NOMO-1 treated with dmso at 0.1 percent for 144 hours (cell line): ENCODE results near the gene ARHGEF17.

Experiments used
- DNase-seq: peaks from one replicate; lab custom pipeline; 2025; ENCODE audit not compliant: unreplicated experiment; lab: John Stamatoyannopoulos, UW

ARHGEF17 gene

GRCh38 chr11:73379189-73379880 is 71.3 kb downstream of the ARHGEF17 start:
- no peak for DNase-seq

- no peak for DNase-seq
Measured at GRCh38 chr11:73380331-73380730, 72.3 kb downstream of the ARHGEF17 start.

- no peak for DNase-seq
Measured at GRCh38 chr11:73380897-73381410, 72.9 kb downstream of the ARHGEF17 start.

GRCh38 chr11:73381589-73381988 is 73.5 kb downstream of the ARHGEF17 start:
- no peak for DNase-seq

GRCh38 chr11:73382183-73382582 is 74.1 kb downstream of the ARHGEF17 start:
- DNase-seq = no peak

GRCh38 chr11:73382747-73383146 is 74.7 kb downstream of the ARHGEF17 start:
- no peak for DNase-seq

- DNase-seq = no peak
Measured at GRCh38 chr11:73383249-73384124, 75.4 kb downstream of the ARHGEF17 start.

GRCh38 chr11:73384125-73384441 is 76.0 kb downstream of the ARHGEF17 start:
- DNase-seq = no peak

GRCh38 chr11:73384531-73384871 is 76.4 kb downstream of the ARHGEF17 start:
- DNase-seq = no peak

GRCh38 chr11:73384872-73385689 is 77.0 kb downstream of the ARHGEF17 start:
- DNase-seq = peak; percentile 94

- peak; percentile 86 for DNase-seq
Measured at GRCh38 chr11:73386016-73386415, 77.9 kb downstream of the ARHGEF17 start.

GRCh38 chr11:73386546-73386945 is 78.5 kb downstream of the ARHGEF17 start:
- no peak for DNase-seq

GRCh38 chr11:73387594-73388264 is 79.7 kb downstream of the ARHGEF17 start:
- DNase-seq = no peak

GRCh38 chr11:73388265-73389133 is 80.4 kb downstream of the ARHGEF17 start:
- peak; percentile 60 for DNase-seq

- DNase-seq = no peak
Measured at GRCh38 chr11:73389134-73389525, 81.1 kb downstream of the ARHGEF17 start.

- no peak for DNase-seq
Measured at GRCh38 chr11:73389916-73390315, 81.8 kb downstream of the ARHGEF17 start.

GRCh38 chr11:73390601-73391565 is 82.8 kb downstream of the ARHGEF17 start:
- no peak for DNase-seq

GRCh38 chr11:73391665-73392064 is 83.6 kb downstream of the ARHGEF17 start:
- DNase-seq = no peak
